Natural killer cell (primary cell): ENCODE data around the gene KLHL24. TPM values are rescaled to one million over a fixed set of nuclear protein-coding genes. Genes with fewer than 3 reads are reported as not detected.
"Not testable (repeated sequence)": the region's sequence is repeated elsewhere in the genome, so short reads cannot be mapped to it uniquely, and the experiment has no call there.

Experiments used
- ATAC-seq, 3 donors: fragments of 150-1000 bp in 2 of 3; fragments of 200-7000 bp in 1 of 3; cut with Tn5 transposase; 1 replicate in 1 of 3; 2 replicates in 2 of 3; pipeline ENCODE4 v1.10.0; 2021; ENCODE audit warnings: mild to moderate bottlenecking in 2 of 3, moderate library complexity in 2 of 3
- DNase-seq, 2 donors: peaks; one replicate each; pipeline versions ENCODE4 v3.0.0 to v3.0.0-alpha.2; 2013 to 2021; ENCODE audit warnings: mixed read lengths in 1 of 2
- H3K27ac ChIP-seq: one replicate; pipeline ENCODE4 v1.5.1; 2013; ENCODE audit warnings: mild to moderate bottlenecking, low read length
- H3K27me3 ChIP-seq: one replicate; pipeline ENCODE4 v1.6.1; 2013; ENCODE audit warnings: low read length; ENCODE audit not compliant: control insufficient read depth, insufficient read depth
- H3K36me3 ChIP-seq: one replicate; pipeline ENCODE4 v1.6.1; 2013; ENCODE audit warnings: low read length; ENCODE audit not compliant: control insufficient read depth, insufficient read depth
- H3K4me1 ChIP-seq: one replicate; pipeline ENCODE4 v1.6.1; 2013; ENCODE audit warnings: low read length; ENCODE audit not compliant: control insufficient read depth, insufficient read depth
- H3K4me3 ChIP-seq: one replicate; pipeline ENCODE4 v1.5.1; 2013; ENCODE audit warnings: low read length
- H3K9me3 ChIP-seq: one replicate; pipeline ENCODE4 v1.6.1; 2013; ENCODE audit warnings: low read length; ENCODE audit not compliant: control insufficient read depth, insufficient read depth
- H3K27ac Mint-ChIP-seq, 2 donors: one replicate each; pipeline ENCODE4 v1.8.0; 2022; ENCODE audit warnings: mild to moderate bottlenecking in 2 of 2, mixed read lengths in 2 of 2, moderate library complexity in 1 of 2
- H3K27me3 Mint-ChIP-seq, 2 donors: one replicate each; pipeline ENCODE4 v1.8.0; 2022; ENCODE audit warnings: low read depth in 2 of 2, mixed read lengths in 2 of 2
- H3K36me3 Mint-ChIP-seq: one replicate; pipeline ENCODE4 v1.8.0; 2022; ENCODE audit warnings: mixed read lengths
- H3K4me1 Mint-ChIP-seq, 2 donors: one replicate each; pipeline ENCODE4 v1.8.0; 2022; ENCODE audit warnings: mixed read lengths in 2 of 2
- H3K4me3 Mint-ChIP-seq: one replicate; pipeline ENCODE4 v1.8.0; 2022; ENCODE audit warnings: mild to moderate bottlenecking, moderate library complexity, mixed read lengths
- H3K9me3 Mint-ChIP-seq, 2 donors: one replicate each; pipeline ENCODE4 v1.8.0; 2022; ENCODE audit warnings: mixed read lengths in 2 of 2
- WGBS: methylation state at CpG from one replicate; pipeline ENCODE4 v1.1.7; 2013; ENCODE audit warnings: missing lambda C conversion rate; ENCODE audit not compliant: insufficient coverage; 5-methylcytosine and 5-hydroxymethylcytosine counted together
- intact Hi-C: fragments of 100-400 bp; cut with micrococcal nuclease; formaldehyde crosslinking; loops from one replicate; pipeline ENCODE4 v1.14.2; 2022
- total RNA-seq, 4 donors: library from RNA; stranded (reverse); fragments of 120-200 nt in 1 of 4; gene quantifications; one replicate each; pipeline versions ENCODE4 v1.2.3 to v1.2.4, GENCODE V29; 2013 to 2022
- TF ChIP-seq, protein P1 (sequence below): fragments of 200-600 bp; IDR thresholded peaks from one replicate; pipeline ENCODE4 v1.8.0; 2022; ENCODE audit warnings: antibody characterized with exemption

The KLHL24 gene
- total RNA-seq, 3 donors from 2014 or later (not counting 1 experiment from before 2014, with no cell fraction given) = 140 to 189 (median 177) TPM

DNA sequence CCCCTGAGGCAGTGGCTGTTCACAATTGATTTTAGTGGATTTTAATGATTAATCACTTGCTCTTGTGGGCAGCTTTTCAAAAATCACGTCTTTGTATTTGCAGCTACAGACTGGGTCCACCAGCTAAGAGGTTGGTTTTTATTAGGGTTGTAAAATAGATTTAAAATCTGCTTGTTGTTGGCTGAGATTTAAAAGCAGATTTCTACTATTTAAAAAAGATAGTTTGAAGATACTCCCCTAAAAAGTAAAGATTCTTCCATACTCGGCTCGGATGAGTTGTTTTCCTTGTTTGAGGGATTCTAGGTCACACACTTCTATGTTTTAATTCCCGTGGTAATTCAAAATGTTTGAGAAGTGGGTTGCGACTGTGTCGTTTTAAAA lies 1.7 kb downstream of the KLHL24 start:
- no peaks in the 10 kb centered on the region for H3K9me3 Mint-ChIP-seq
- DNase-seq = no peak
- TF ChIP-seq, protein P1, sequence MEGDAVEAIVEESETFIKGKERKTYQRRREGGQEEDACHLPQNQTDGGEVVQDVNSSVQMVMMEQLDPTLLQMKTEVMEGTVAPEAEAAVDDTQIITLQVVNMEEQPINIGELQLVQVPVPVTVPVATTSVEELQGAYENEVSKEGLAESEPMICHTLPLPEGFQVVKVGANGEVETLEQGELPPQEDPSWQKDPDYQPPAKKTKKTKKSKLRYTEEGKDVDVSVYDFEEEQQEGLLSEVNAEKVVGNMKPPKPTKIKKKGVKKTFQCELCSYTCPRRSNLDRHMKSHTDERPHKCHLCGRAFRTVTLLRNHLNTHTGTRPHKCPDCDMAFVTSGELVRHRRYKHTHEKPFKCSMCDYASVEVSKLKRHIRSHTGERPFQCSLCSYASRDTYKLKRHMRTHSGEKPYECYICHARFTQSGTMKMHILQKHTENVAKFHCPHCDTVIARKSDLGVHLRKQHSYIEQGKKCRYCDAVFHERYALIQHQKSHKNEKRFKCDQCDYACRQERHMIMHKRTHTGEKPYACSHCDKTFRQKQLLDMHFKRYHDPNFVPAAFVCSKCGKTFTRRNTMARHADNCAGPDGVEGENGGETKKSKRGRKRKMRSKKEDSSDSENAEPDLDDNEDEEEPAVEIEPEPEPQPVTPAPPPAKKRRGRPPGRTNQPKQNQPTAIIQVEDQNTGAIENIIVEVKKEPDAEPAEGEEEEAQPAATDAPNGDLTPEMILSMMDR = no peak
- peak overlapping the region; percentile 96 for H3K4me3 Mint-ChIP-seq
- Histone ChIP-seq H3K4me3 (peak overlapping the region; percentile 80), H3K36me3 (no peaks in the 10 kb centered on the region), H3K27ac (peak overlapping the region; percentile 68), H3K4me1 (peaks cover 29% of the 10 kb centered on the region), H3K9me3 (no peaks in the 10 kb centered on the region), H3K27me3 (no peaks in the 10 kb centered on the region)
- WGBS = 45% methylated on average over 4 of the region's 6 CpGs
- peak overlapping the region; percentile 92 to 98 for H3K27ac Mint-ChIP-seq
- no peak for ATAC-seq
- intact Hi-C loops = loop anchor here (2.0 to 10.0 kb wide), 4 partner anchors 35 to 1948 kb away; partner anchors contain the start of genes KLHL6 and SENP2
- no peaks in the 10 kb centered on the region for H3K27me3 Mint-ChIP-seq
- no peaks in the 10 kb centered on the region for H3K36me3 Mint-ChIP-seq
- H3K4me1 Mint-ChIP-seq = peaks cover 34 to 43% of the 10 kb centered on the region in 2 donors

DNA sequence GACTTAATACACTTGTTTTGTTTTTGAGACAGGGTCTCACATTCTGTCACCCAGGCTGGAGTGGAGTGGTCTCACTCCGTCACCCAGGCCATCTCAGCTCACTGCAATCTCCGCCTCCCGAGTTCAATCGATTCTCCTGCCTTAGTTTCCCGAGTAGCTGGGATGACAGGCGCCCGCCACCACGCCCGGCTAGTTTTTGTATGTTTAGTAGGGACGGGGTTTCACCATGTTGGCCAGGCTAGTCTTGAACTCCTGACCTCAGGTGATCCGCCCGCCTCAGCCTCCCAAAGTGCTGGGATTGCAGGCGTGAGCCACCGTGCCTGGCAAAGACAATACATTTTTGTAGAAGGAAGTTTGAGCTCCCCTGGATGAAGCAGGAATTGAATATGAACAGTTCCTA lies 2.2 kb downstream of the KLHL24 start:
- Mint-ChIP-seq H3K4me3 (peak overlapping the region; percentile 96), H3K4me1 (peaks cover 36 to 44% of the 10 kb centered on the region in 2 donors), H3K27ac (peak overlapping the region; percentile 92 to 98)
- not testable (repeated sequence) for H3K4me3 ChIP-seq, H3K36me3 Mint-ChIP-seq, H3K27me3 ChIP-seq, H3K9me3 Mint-ChIP-seq, H3K36me3 ChIP-seq, DNase-seq, H3K27me3 Mint-ChIP-seq, H3K9me3 ChIP-seq, ATAC-seq
- Histone ChIP-seq H3K4me1 (peaks cover 29% of the 10 kb centered on the region), H3K27ac (peak overlapping the region; percentile 68)
- intact Hi-C loops = loop anchor here (2.0 to 10.0 kb wide), 4 partner anchors 35 to 1947 kb away; partner anchors contain the start of genes KLHL6 and SENP2
- 93% methylated on average over 14 of the region's 14 CpGs for WGBS

GRCh38 chr3:183638101-183638852 lies 2.9 kb downstream of the KLHL24 start:
- Mint-ChIP-seq H3K9me3 (no peaks in the 10 kb centered on the region), H3K4me1 (peaks cover 36 to 44% of the 10 kb centered on the region in 2 donors), H3K36me3 (no peaks in the 10 kb centered on the region), H3K27me3 (no peaks in the 10 kb centered on the region), H3K4me3 (peak overlapping the region; percentile 96), H3K27ac (peak overlapping the region; percentile 92 to 98)
- H3K4me3 ChIP-seq = no peak overlapping the region
- TF ChIP-seq, protein P1 = no peak
- H3K9me3 ChIP-seq = no peaks in the 10 kb centered on the region
- WGBS = 65% methylated on average over 5 of the region's 6 CpGs
- no peak overlapping the region for H3K27ac ChIP-seq
- ATAC-seq (no peak), DNase-seq (peak in 1 of 2 donors; percentile 16)
- H3K36me3 ChIP-seq = no peaks in the 10 kb centered on the region
- H3K4me1 ChIP-seq = peaks cover 29% of the 10 kb centered on the region
- no peaks in the 10 kb centered on the region for H3K27me3 ChIP-seq
- intact Hi-C loops = loop anchor here (5.0 to 10.0 kb wide), 2 partner anchors 34 to 1947 kb away; partner anchors contain the start of gene SENP2

DNA sequence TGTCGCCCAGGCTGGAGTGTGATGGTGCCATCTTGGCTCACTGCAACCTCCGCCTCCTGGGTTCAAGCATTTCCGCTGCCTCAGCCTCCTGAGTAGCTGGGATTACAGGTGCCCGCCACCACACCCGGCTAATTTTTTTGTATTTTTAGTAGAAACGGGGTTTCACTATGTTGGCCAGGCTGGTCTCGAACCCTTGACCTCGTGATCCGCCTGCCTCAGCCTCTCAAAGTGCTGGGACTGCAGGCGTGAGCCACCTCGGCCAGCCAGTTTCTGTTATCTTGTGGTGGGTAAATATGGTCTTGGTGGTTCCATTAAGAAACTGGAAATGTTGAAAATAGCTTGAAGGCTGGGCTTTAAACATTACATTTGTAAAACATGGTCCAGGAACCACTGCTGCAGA lies 5.2 kb downstream of the KLHL24 start:
- DNase-seq, H3K9me3 Mint-ChIP-seq, H3K27me3 Mint-ChIP-seq, H3K27me3 ChIP-seq, H3K4me3 Mint-ChIP-seq, H3K27ac Mint-ChIP-seq, ATAC-seq, H3K4me3 ChIP-seq, H3K36me3 Mint-ChIP-seq, H3K27ac ChIP-seq, H3K9me3 ChIP-seq, H3K36me3 ChIP-seq, intact Hi-C loops: not testable (repeated sequence)
- WGBS = 93% methylated on average over 11 of the region's 11 CpGs
- peaks cover 23% of the 10 kb centered on the region for H3K4me1 ChIP-seq
- peaks cover 30% of the 10 kb centered on the region in 2 donors for H3K4me1 Mint-ChIP-seq
